Stimulated activated CD4-positive, alpha-beta T cell treated with anti-CD3 and anti-CD28 coated beads, Interleukin-12 subunit alpha, Interleukin-12 subunit beta, amount 100 ng/mL, for 48 hours (primary cell): Measurements from ENCODE around the gene CACNA1D.
"Not testable (repeated sequence)": the region's sequence is repeated elsewhere in the genome, so short reads cannot be mapped to it uniquely, and the experiment has no call there.

Source experiments
- DNase-seq, 3 donors: peaks; one replicate each; pipeline ENCODE4 v3.0.0-alpha.2; 2020; ENCODE audit warnings: low read depth in 2 of 3, low spot score in 1 of 3

CACNA1D gene

GRCh38 chr3:53571264-53571663 is 76.9 kb downstream of the CACNA1D start:
- DNase-seq: no peak

DNA sequence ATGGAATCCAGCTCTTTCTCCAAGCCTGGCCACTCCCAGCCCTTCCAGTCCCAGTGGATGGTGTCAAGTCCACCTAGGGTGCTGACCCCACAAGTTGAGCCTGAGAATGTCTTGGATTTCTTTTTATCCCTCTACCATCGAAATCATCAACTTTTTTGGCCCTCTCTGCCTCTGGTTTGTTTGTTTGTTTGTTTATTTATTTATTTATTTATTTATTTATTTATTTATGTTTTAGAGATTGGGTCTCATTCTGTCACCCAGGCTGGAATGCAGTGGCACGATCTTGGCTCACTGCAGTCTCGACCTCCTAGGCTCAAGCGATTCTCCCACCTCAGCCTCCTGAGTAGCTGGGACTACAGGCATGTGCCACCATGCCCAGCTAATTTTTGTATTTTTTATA is 77.8 kb downstream of the CACNA1D start:
- not testable (repeated sequence) for DNase-seq

- DNase-seq: no peak
These were observed 83.1 kb downstream of the CACNA1D start for GRCh38 chr3:53577506-53577905.

DNA sequence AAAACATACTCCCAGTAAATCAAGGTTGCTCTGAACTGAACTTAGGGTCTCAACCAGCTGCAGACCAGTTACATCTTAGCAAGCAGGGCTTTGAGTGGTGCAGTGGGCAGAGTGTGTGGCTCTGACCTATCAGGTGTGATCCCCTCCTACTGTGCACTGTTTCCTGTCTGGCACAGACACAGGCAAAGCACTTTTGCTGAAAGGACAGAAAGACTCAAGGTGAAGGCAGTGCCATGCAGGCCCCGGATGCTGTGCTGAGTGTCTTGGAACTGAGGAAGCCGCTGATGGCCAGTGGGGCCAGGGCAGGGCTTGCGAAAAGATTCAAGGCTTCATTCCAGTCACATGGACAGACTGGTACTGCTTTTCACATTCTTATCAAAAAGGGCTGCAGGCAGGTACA is 85.2 kb downstream of the CACNA1D start:
- DNase-seq: no peak

- no peak for DNase-seq
These were observed 87.3 kb downstream of the CACNA1D start for GRCh38 chr3:53581671-53582070.

DNA sequence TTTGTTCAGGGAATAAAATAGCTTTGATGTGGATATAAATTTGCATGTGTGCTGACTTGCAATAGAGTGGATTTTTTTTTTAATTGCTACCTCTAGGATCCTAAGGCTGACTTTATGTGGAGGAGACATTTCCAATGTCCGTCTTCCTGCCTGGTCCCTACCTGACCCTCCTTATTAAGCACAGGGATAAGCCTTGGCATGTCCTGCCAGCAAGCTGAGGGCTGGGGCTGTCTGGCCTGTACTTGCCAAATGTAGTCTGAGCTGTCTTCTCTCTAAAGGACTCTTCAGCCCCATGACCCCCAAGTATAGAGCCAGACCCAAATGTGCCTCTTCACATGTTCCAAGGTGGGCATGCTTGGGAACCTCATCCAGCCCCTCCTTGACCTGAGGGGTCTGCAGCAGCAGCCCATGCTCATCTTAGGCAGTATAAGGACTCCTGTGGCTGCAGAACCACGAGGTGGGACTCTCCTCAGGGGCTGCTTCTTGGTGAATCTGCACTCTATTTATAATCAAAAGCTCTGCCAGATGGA is 88.8 kb downstream of the CACNA1D start:
- DNase-seq: no peak

GRCh38 chr3:53585049-53585448 is 90.6 kb downstream of the CACNA1D start:
- no peak for DNase-seq

DNA sequence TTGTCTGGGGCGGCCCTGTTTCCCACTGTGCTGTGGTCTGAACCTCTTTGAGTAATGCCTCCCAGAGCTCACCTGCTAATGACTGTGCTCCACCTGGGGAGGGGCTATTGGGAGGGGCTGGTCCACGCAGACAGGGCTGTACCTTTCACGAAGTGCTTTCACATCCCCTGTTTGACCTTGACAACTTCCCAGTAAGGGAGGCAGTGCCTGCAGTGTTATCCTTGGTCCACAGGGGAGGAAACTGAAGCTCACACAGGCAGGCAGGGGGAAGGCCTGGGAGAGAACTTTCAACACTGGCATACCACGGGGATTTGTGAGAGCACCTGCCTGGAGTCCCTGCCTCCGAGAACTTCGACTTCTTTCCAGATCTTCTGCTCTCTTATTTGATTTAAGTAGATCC is 91.2 kb downstream of the CACNA1D start:
- DNase-seq: no peak

DNA sequence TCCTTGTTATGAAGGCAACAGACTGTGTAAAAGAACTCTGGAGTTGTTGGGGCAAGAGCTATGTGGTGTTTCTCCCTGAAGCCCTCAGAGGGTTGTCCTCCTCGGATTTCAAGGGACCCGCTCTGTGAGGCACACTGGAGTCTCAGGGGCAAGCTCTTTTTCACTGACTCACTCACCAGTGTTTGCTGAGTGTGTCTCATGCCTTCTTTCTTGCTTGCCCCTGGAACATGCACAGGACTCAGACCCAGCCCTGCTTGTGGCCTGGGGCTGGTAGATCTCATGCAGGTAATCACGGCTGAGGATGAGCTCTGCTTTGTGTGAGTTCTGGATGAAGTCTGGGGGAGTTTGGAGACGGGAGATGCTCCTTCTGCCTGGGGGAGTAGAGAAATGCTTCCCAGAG is 93.7 kb downstream of the CACNA1D start:
- DNase-seq: no peak

- DNase-seq: no peak
These were observed 94.8 kb downstream of the CACNA1D start for GRCh38 chr3:53589201-53589600.

DNA sequence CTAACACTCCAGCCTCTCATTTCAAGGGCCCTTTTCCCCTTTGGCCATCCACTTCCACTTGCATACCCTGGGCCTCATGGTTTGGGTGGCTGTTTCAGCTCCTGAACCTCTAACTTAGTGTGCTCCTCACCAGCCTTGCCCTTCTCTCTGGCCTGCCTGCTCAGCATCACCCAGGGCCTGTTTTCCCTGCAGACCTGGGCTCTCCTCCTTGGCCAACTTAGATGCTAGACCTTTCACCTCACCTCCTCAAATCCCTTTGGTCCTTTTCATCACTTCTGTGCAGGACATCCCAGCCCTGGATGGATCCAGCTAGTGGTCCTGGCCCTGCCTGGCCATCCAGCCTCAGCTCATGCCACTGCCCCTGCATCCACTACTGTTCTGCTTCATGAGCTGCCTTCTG is 95.4 kb downstream of the CACNA1D start:
- no peak for DNase-seq

DNA sequence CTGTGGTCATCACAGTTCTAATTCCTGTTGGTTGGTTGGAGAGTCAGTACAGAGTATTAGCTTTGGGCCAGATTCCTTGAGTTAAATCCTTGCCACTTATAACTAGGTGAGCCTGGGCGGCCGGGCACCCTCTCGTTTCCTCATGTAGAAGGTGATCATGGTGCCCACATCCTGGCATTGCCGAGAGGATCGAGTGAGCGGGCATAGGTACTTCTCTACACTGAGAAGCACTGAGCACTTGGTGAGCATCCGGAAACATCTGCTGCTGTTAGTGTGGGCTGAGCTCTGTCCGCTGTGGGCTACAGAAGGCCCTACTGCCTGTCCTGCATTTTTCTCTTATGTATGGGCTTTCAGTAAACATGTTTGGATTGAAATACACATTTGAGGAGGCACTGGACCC is 96.2 kb downstream of the CACNA1D start:
- DNase-seq: no peak

- no peak for DNase-seq
These were observed 97.2 kb downstream of the CACNA1D start for GRCh38 chr3:53591646-53592045.

DNA sequence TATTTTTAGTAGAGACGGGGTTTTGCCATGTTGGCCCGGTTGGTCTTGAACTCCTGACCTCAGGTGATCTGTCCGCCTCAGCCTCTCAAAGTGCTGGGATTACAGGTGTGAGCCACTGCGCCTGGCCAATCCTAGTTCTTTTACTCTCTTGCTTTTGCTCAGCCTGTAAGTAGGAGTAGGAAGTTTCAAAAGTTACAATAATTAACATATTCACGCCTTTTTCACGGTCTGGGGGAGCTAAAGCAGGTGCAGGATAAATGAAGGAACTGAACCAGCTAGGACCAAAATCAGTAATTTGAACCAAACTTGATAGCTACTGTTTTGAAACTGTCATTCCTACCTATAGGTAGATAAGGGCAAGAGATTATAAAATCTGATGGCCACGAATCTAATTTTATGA is 98.5 kb downstream of the CACNA1D start:
- no peak for DNase-seq

- DNase-seq: no peak
These were observed 99.2 kb downstream of the CACNA1D start for GRCh38 chr3:53593611-53594010.

DNA sequence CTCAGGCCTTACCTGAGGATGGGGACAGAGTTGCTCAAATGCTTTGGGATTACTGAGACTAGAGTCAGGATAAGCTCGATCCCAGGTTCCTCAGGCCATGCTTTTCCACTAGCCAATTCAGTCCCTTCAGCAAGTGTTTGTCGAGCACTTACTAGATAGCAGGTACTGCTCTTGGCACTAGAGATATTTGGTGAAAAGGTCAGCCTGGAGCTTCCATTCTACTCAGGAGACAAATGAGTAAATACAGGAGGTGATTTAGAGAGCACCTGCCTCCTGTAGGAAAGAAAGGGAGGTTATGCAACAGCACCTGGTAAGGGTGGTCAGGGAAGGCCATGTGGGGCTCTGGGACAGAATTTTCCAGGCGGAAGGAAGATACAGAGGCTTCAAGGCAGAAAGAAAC is 99.9 kb downstream of the CACNA1D start:
- DNase-seq: no peak

GRCh38 chr3:53595660-53596059 is 101.2 kb downstream of the CACNA1D start:
- no peak for DNase-seq

DNA sequence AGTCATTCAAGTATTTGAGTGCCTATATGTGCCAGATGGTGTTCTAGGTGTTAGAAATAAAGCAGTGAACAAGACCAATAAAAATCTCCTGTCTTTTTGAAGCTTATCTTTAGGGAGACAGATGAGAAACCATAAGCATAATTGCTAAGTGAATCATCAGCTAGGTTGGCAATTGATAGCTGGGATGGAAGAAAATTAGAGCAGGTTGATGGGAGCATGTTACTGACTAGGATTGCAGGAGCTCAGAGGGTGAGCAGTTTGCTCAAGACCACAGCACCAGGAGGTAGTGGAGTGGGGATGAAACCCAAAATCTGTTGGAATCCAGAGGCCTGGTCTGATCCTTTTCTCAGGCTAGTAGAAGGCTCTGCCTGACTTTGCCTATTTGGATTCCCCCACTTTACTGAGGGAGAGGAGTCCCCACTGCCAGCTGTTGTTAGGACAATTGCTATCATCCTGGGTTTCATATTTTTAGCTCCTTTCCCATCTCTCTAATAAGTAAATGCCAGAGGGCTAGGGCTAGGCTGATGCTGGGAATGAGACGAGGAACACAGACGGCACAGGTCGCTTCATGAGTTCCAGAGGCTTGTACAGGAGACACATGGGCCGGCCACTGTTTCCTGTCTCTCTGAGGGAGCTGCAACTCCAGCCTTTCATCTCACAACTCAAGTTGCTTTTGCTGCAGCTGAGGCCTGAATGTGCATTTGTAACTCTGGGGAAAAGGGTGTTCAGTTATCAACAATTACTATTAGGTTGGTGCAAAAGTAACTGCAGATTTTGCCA is 102.9 kb downstream of the CACNA1D start:
- no peak for DNase-seq

DNA sequence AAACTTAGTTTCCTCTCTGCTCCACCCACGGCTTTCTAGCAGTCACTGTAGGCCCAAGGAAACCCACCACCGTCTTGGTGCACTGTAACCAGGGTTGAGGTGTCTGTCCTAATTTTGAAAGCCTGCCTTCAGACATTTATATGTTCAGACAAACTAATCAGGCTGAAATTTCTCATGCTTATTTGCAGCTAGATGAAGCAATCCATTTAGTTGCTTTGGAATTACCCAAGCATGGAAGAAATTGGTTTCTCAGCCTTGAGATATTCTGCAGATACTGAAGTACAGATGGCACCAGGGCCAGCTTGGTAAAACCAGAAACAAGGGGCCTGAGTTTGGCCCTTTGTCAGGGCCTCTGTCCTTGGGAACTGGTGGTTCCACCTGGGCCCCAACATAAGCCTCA is 105.4 kb downstream of the CACNA1D start:
- no peak for DNase-seq

DNA sequence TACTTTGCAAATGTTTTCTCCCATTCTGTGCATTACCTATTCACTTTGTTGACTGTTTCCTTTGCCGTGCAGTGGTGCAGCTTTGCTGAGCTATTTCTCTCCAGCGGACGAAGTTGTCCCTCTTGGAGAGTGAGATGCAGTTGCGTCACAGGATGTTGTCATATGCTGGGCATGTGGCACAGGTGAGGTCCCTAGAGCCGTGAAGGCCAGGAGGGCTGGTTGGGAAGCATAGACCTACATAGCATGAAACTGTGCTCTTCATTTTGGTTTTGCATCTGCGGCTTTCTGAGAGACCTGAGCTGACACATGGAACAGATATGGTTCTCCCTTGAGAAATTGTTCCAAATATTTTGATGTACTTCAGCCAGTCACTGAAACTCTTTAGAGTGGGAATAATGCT is 108.5 kb downstream of the CACNA1D start:
- DNase-seq: no peak

DNA sequence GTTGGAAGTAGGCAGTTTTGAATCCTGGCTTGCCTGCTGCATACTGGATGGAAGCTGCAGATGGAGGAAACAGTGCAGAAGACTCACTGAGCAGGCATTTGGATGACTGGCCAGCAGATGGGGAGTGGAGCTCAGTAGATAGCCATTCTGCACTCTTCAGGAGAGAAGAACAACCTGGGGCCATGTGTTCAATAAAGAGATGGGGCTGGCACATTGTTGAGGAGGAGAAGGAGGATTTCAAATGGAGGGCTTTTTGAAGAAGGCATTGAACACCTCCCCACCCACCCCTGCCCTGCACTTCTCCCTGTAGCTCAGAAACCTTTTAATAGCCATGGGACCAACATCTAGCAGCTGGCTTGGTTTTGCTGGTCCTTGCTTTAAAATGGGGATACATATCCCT is 109.8 kb downstream of the CACNA1D start:
- no peak for DNase-seq

GRCh38 chr3:53606793-53607192 is 112.4 kb downstream of the CACNA1D start:
- DNase-seq: no peak

- DNase-seq: no peak
These were observed 118.1 kb downstream of the CACNA1D start for GRCh38 chr3:53612508-53612907.
